BE2C (cell line): ENCODE data around the gene YIPF6.
A peak's percentile ranks its signal among the peaks of the same experiment; 100 is the strongest.
"Not testable (repeated sequence)": the region's sequence is repeated elsewhere in the genome, so short reads cannot be mapped to it uniquely, and the experiment has no call there.

ENCODE experiments used
- DNase-seq: peaks from one replicate; pipeline ENCODE4 v3.0.0-alpha.2; 2020
- H3K27me3 ChIP-seq: fragments of 250-450 bp; sonication (Bioruptor Pico); 2 replicates; pipeline ENCODE4 v1.5.1; 2020; ENCODE audit warnings: mild to moderate bottlenecking
- H3K36me3 ChIP-seq: fragments of 250-450 bp; sonication (Bioruptor Pico); 2 replicates; pipeline ENCODE4 v1.5.1; 2020; ENCODE audit warnings: mild to moderate bottlenecking
- H3K4me1 ChIP-seq: fragments of 250-450 bp; sonication (Bioruptor Pico); 2 replicates; pipeline ENCODE4 v1.5.1; 2020
- H3K4me3 ChIP-seq: 2 replicates; pipeline ENCODE4 v1.5.1; 2011; ENCODE audit warnings: low read depth, low read length
- H3K9me3 ChIP-seq: fragments of 250-450 bp; sonication (Bioruptor Pico); 2 replicates; pipeline ENCODE4 v1.5.1; 2020
- TF ChIP-seq, protein P1 (sequence below): IDR thresholded peaks from 2 replicates; pipeline ENCODE4 v1.5.1; 2012; ENCODE audit warnings: mild to moderate bottlenecking, low read depth, low read length

YIPF6 gene

GRCh38 chrX:68461576-68461975 lies 37.3 kb upstream of the YIPF6 start:
- DNase-seq, result no peak
- TF ChIP-seq, protein P1, sequence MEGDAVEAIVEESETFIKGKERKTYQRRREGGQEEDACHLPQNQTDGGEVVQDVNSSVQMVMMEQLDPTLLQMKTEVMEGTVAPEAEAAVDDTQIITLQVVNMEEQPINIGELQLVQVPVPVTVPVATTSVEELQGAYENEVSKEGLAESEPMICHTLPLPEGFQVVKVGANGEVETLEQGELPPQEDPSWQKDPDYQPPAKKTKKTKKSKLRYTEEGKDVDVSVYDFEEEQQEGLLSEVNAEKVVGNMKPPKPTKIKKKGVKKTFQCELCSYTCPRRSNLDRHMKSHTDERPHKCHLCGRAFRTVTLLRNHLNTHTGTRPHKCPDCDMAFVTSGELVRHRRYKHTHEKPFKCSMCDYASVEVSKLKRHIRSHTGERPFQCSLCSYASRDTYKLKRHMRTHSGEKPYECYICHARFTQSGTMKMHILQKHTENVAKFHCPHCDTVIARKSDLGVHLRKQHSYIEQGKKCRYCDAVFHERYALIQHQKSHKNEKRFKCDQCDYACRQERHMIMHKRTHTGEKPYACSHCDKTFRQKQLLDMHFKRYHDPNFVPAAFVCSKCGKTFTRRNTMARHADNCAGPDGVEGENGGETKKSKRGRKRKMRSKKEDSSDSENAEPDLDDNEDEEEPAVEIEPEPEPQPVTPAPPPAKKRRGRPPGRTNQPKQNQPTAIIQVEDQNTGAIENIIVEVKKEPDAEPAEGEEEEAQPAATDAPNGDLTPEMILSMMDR, result no peak

GRCh38 chrX:68462197-68462596 lies 36.7 kb upstream of the YIPF6 start:
- Histone ChIP-seq H3K27me3 (no peaks in the 10 kb centered on the region), H3K9me3 (no peaks in the 10 kb centered on the region), H3K4me1 (no peaks in the 10 kb centered on the region), H3K4me3 (no peak overlapping the region), H3K36me3 (no peaks in the 10 kb centered on the region)
- TF ChIP-seq, protein P1, result no peak
- no peak for DNase-seq

More at GRCh38 chrX:68461576-68461975, 37.3 kb upstream of the YIPF6 start:
- H3K36me3 ChIP-seq, result no peaks in the 10 kb centered on the region
- H3K27me3 ChIP-seq, result no peaks in the 10 kb centered on the region
- H3K9me3 ChIP-seq, result no peaks in the 10 kb centered on the region
- H3K4me1 ChIP-seq, result no peaks in the 10 kb centered on the region
- H3K4me3 ChIP-seq, result no peak overlapping the region

DNA sequence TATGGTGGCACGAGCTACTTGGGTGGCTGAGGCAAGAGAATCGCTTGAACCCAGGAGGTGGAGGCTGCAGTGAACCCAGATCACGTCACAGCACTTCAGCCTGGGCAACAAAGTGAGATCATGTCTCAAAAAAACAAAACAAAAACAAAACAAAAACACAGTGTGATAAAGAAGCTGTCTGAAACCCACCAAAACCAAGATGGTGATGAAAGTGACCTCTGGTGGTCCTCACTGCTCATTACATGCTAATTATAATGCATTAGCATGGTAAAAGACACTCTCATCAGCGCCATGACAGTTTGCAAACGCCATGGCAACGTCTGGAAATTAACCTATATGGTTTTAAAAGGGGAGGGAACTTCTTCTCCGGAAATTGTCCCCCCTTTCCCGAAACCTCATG lies 36.2 kb upstream of the YIPF6 start:
- Histone ChIP-seq H3K4me1 (no peaks in the 10 kb centered on the region), H3K36me3 (no peaks in the 10 kb centered on the region), H3K9me3 (no peaks in the 10 kb centered on the region), H3K27me3 (no peaks in the 10 kb centered on the region), H3K4me3 (no peak overlapping the region)
- peak; percentile 27 for DNase-seq
- TF ChIP-seq, protein P1, result peak; percentile 50

GRCh38 chrX:68463880-68464279 lies 35.0 kb upstream of the YIPF6 start:
- H3K9me3 ChIP-seq, result no peaks in the 10 kb centered on the region
- H3K4me3 ChIP-seq, result no peak overlapping the region
- H3K36me3 ChIP-seq, result no peaks in the 10 kb centered on the region
- DNase-seq, result no peak
- H3K27me3 ChIP-seq, result no peaks in the 10 kb centered on the region
- TF ChIP-seq, protein P1, result no peak
- H3K4me1 ChIP-seq, result no peaks in the 10 kb centered on the region

DNA sequence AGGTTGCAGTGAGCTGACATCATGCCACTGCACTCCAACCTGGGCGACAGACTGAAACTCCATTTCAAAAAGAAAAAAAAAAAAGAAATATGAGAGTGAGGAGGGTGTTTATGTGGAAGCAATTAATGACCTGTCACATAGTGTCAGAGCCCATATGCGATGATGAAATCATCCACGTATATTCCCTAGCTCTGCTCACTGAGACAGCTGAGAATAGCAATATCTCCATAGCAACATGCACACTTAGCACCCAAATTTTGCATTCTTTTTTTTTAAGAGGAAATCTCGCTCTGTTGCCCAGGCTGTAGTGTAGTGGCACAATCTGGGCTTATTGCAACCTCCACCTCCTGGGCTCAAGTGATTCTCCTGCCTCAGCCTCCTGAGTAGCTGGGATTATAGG lies 34.1 kb upstream of the YIPF6 start:
- no peak overlapping the region for H3K4me3 ChIP-seq
- no peak for DNase-seq
- TF ChIP-seq, protein P1, result no peak
- H3K36me3 ChIP-seq, result no peaks in the 10 kb centered on the region
- no peaks in the 10 kb centered on the region for H3K27me3 ChIP-seq
- no peaks in the 10 kb centered on the region for H3K9me3 ChIP-seq
- no peaks in the 10 kb centered on the region for H3K4me1 ChIP-seq

DNA sequence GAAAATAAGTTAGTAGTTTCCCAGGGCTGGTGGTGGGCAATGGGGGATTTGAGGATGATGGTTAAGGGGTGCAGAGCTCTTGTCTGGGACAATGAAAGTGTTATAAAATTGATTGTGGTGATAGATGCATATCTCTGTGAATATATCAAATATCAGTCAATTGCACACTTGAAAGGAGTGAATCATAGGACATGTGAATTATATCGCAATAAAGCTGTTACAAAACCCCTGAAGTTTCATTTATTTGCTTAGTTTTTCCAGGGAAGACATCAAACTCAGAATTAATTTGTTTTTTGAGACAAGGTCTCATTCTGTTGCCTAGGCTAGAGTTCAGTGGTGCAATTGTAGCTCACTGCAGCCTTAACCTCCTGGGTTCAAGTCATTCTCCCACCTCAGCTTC lies 17.9 kb upstream of the YIPF6 start:
- no peaks in the 10 kb centered on the region for H3K4me1 ChIP-seq
- no peaks in the 10 kb centered on the region for H3K36me3 ChIP-seq
- H3K27me3 ChIP-seq, result no peaks in the 10 kb centered on the region
- DNase-seq, result no peak
- no peak overlapping the region for H3K4me3 ChIP-seq
- TF ChIP-seq, protein P1, result no peak
- no peaks in the 10 kb centered on the region for H3K9me3 ChIP-seq

DNA sequence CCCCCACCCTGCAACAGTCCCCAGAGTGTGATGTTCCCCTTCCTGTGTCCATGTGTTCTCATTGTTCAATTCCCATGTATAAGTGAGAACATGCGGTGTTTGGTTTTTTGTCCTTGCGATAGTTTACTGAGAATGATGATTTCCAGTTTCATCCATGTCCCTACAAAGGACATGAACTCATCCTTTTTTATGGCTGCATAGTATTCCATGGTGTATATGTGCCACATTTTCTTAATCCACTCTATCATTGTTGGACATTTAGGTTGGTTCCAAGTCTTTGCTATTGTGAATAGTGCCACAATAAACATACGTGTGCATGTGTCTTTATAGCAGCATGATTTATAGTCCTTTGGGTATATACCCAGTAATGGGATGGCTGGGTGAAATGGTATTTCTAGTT lies 12.7 kb upstream of the YIPF6 start:
- not testable (repeated sequence) for H3K4me1 ChIP-seq, DNase-seq, H3K27me3 ChIP-seq, H3K4me3 ChIP-seq, H3K36me3 ChIP-seq, H3K9me3 ChIP-seq
